ENCODE measurements around the gene SBNO1.
A peak's percentile ranks its signal among the peaks of the same experiment; 100 is the strongest.

The SBNO1 gene

DNA sequence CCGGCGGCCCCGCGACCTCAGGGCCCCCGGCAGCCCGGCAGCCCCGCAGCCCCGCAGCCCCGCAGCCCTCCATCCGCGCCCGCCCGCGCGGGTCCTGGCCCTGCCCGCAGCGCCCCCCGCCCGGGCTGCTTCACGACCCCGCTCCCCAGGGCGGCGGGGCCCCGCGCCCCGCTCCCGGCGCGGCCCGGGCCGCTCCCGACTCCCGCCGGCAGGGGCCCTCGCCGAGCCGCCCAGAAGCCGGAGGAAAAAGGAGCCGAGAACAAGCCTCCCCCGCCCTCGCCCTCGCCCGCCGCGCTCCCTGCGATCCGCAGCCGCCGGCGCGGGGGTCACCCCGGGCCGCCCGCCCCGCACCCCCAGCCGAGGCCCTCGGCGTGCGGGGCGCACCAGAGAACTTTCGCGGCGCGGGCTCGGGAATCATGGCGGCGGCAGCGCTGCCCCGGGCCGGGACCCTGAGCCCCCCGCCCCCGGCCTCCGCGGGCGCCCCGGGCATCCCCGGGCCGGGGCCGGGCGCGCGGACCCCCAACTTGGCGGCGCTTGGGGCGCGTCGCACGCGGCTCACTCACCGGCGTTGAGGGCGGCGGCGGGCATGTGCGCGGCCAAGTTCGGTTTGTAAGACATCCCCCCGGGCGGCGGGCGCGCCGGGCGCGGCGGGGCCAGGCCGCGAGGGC lies 93.5 kb downstream of the SBNO1 start:
- TF ChIP-seq, protein P1, sequence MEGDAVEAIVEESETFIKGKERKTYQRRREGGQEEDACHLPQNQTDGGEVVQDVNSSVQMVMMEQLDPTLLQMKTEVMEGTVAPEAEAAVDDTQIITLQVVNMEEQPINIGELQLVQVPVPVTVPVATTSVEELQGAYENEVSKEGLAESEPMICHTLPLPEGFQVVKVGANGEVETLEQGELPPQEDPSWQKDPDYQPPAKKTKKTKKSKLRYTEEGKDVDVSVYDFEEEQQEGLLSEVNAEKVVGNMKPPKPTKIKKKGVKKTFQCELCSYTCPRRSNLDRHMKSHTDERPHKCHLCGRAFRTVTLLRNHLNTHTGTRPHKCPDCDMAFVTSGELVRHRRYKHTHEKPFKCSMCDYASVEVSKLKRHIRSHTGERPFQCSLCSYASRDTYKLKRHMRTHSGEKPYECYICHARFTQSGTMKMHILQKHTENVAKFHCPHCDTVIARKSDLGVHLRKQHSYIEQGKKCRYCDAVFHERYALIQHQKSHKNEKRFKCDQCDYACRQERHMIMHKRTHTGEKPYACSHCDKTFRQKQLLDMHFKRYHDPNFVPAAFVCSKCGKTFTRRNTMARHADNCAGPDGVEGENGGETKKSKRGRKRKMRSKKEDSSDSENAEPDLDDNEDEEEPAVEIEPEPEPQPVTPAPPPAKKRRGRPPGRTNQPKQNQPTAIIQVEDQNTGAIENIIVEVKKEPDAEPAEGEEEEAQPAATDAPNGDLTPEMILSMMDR (IDR thresholded peaks at IDR 0.05; ENCODE audit: extremely low read depth, missing control alignments) = peak; percentile 76
- DNase-seq (ENCODE audit: low spot score) = peak; percentile 96

DNA sequence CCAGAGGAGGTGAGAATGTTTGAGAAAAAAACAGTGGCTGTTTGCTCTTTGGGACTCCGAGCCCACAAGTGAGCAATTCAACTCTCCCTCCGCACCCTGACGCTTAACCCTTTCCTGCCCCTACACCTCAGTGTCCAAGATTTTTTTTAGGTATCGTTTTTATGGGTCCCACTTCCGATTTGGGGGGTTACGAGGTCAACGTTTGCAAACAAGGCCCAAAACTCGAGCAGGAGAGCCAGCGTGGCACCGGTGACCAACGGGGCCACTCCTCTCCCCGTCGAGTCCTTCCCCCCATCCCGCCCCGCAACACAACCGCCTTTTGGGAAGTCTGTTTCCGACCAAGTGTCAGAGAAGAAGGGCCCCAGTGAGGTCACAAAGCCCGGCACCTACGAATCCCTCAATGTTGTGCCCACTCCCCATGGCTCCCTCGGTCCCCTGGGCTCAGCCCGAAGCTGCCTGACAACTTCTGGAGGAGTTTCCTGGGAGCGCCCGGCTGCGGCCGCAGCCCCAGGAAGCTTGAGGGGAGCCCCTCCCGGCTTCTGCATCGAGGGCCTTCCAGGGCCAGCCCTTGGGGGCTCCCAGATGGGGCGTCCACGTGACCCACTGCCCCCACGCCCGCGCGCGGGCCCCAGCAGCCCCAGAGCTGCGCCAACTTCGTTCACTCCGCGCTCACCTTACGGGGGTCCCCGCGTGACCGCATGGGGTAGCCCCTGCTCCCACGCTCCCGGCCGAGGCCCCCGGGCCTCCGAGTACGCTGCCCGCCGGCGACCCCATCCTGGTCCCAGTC lies 94.2 kb downstream of the SBNO1 start:
- DNase-seq (ENCODE audit: low spot score) = peak; percentile 55
- TF ChIP-seq, protein P1 (IDR thresholded peaks at IDR 0.05; ENCODE audit: extremely low read depth, missing control alignments) = no peak

DNA sequence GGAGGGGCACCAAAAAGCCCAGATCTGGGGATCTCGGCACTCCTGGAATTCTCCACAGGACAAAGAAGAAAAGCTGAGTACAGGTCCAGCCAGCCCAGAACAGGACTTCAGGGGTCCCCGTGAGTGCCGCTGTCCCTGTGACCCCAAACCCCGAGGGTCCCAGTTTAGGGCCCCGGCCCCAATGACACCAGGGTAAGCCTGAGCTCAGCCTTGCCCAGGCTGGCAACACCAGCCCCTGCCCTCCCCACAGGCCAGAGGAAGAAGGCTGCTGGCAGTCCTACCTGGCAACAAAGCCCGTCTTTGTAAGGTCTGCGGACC lies 94.8 kb downstream of the SBNO1 start:
- no peak for DNase-seq (ENCODE audit: low spot score)
- TF ChIP-seq, protein P1 (IDR thresholded peaks at IDR 0.05; ENCODE audit: extremely low read depth, missing control alignments) = no peak

DNA sequence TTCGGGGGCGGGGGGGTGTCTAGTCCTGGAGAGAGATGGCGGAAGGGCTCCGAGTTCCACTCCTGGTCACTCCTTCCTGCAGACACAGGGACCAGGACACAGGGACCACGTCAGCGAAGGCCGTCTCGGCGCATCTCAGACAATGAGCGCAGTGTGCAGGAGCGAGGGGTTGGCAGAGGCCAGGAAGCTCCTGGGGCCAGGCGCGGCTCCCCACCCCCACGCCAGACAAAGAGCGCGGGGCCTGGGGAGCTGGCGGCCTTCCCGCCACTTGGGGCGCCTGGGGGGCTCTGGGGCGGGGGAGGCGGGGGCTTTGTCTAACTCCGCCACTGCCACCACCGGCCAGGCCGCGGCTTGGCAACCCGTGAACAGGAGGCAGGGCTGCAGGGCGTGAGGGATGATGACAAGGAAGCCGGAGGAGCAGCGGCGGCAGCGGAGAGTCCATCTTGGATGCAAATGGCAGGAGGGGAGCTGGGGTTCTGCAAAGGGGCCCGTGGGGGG lies 95.2 kb downstream of the SBNO1 start:
- DNase-seq (ENCODE audit: low spot score) = peak; percentile 80
- TF ChIP-seq, protein P1 (IDR thresholded peaks at IDR 0.05; ENCODE audit: extremely low read depth, missing control alignments) = no peak

DNA sequence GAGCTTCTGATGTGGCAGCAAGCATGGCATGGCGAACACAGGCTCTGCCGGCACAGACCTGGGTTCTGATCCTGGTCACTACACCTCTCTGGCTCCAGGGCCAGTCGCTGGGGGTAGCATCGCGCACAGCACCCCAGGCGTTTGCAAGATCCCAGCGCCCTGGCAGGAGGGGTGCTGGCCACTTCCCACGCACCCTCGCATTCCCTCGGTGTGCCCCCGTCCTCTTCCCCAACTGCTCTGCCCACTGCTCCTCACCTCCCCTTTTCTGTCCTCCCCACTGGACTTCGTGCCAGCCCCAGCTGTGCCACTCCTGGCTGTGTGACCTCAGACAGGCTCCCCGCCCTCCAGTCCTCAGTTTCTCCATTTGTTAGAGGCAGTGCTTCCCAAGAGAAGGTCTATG lies 95.8 kb downstream of the SBNO1 start:
- TF ChIP-seq, protein P1 (IDR thresholded peaks at IDR 0.05; ENCODE audit: extremely low read depth, missing control alignments) = no peak
- DNase-seq (ENCODE audit: low spot score) = peak; percentile 28

DNA sequence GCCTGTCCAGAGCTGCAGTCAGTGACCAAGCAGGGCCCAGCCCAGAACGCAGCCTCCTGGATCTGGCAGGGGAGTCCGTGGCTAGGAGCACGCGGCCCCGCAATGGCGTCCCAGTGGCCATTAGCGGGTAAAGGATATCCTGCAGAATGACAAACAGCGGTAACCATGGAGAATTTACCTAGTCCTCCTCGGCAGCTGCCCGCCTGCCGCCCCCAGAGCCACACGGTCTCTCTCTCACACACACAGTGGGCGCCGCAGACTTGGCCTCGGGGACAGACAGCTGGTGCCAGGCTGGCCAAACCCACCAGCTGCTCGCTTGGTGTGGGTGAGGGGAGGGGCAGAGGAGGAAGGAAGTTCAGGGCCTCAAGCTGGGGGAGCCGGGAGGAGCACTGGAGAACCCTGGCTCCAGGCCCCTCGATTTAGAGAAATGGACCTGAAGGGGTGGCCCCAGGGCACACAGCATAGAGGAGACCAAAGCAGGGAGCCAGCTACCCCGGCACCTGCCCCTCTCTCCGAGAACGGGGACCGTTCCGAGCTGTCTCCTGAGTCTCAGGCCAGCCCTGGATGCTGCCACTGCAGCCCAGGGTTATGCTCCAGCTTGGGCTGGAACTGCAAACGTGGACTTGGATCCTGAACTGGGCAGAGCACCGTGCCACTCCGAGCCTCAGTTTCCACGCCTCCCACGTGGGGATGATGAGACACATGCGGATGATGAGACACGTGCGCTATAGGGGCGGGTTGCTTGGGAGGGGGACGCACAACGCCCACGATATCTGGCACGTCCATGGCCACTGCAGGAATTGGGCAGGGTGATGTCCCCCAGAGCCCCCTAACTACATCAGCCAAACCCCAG lies 96.4 kb downstream of the SBNO1 start:
- TF ChIP-seq, protein P1 (IDR thresholded peaks at IDR 0.05; ENCODE audit: extremely low read depth, missing control alignments) = no peak

More for the DNA sequence above, 96.4 kb downstream of the SBNO1 start:
- DNase-seq (ENCODE audit: low spot score) = peak; percentile 45
